K562 (cell line): ENCODE measurements around the gene NMT1. TPM values are rescaled to one million over a fixed set of nuclear protein-coding genes. Genes with fewer than 3 reads are reported as not detected.

Experiments
- BCLAF1 ChIP-seq, 2 experiments: fragments of 450-650 bp in 1 of 2; IDR thresholded peaks; 2 replicates each; pipeline ENCODE4 v1.6.1; 2011 to 2017; ENCODE audit warnings: low read depth in 2 of 2, antibody characterized with exemption in 1 of 2, borderline replicate concordance in 1 of 2, low read length in 1 of 2, mild to moderate bottlenecking in 1 of 2, mixed read lengths in 1 of 2; ENCODE audit not compliant: control insufficient read depth in 1 of 2
- CREB5 ChIP-seq: fragments of 250-450 bp; sonication (Bioruptor Pico); IDR thresholded peaks from 2 replicates; pipeline ENCODE4 v1.5.0; 2020; ENCODE audit warnings: mild to moderate bottlenecking
- ETV1 ChIP-seq: fragments of 450-650 bp; conservative IDR thresholded peaks from 2 replicates; pipeline ENCODE4 v1.6.1; 2016; ENCODE audit warnings: missing genetic modification characterization, control low read depth, low read depth, missing compliant biosample characterization
- HLTF ChIP-seq: fragments of 450-650 bp; IDR thresholded peaks from 2 replicates; pipeline ENCODE4 v1.6.1; 2016
- MYBL2 ChIP-seq, 2 experiments: fragments of 450-650 bp in 1 of 2; sonication (generic) in 1 of 2; formaldehyde crosslinking in 1 of 2; IDR thresholded peaks; 2 replicates each; pipeline versions ENCODE4 v1.6.1 to v1.8.1; 2017 to 2022; ENCODE audit warnings: borderline replicate concordance in 1 of 2, inconsistent platforms in 1 of 2, low read depth in 1 of 2, mild to moderate bottlenecking in 1 of 2, missing genetic modification reagents in 1 of 2, moderate library complexity in 1 of 2
- PRPF4 ChIP-seq: fragments of 200-400 bp; formaldehyde crosslinking; IDR thresholded peaks from one replicate; pipeline ENCODE4 v1.6.1; 2017; ENCODE audit warnings: low read length, low read depth, mild to moderate bottlenecking; ENCODE audit not compliant: insufficient read depth, poor library complexity, severe bottlenecking
- RFX5 ChIP-seq: IDR thresholded peaks from 2 replicates; pipeline ENCODE4 v1.6.1; 2011; ENCODE audit warnings: low read depth, mild to moderate bottlenecking, improper control_type of control experiment, low read length
- SMARCA4 ChIP-seq: fragments of 450-650 bp; IDR thresholded peaks from 2 replicates; pipeline ENCODE4 v1.6.1; 2016
- ZBTB40 ChIP-seq, 2 experiments: fragments of 450-650 bp in 1 of 2; sonication (generic) in 1 of 2; formaldehyde crosslinking in 1 of 2; IDR thresholded peaks; 2 replicates each; pipeline versions ENCODE4 v1.7.1 to v1.9.0; 2016 to 2022; ENCODE audit warnings: inconsistent platforms in 1 of 2, mild to moderate bottlenecking in 1 of 2, missing genetic modification reagents in 1 of 2
- ZNF212 ChIP-seq: fragments of 450-650 bp; formaldehyde crosslinking; IDR thresholded peaks from 2 replicates; pipeline ENCODE4 v1.4.0; 2020; ENCODE audit warnings: mild to moderate bottlenecking
- ZNF274 ChIP-seq: IDR thresholded peaks from 2 replicates; pipeline ENCODE4 v1.6.1; 2011; ENCODE audit warnings: low read depth, mild to moderate bottlenecking, low read length, moderate library complexity, borderline replicate concordance
- ZNF583 ChIP-seq: fragments of 250-450 bp; sonication (Bioruptor Pico); IDR thresholded peaks from 2 replicates; pipeline ENCODE4 v1.4.0; 2020
- ZSCAN32 ChIP-seq: fragments of 450-650 bp; formaldehyde crosslinking; IDR thresholded peaks from 2 replicates; pipeline ENCODE4 v1.4.0; 2020; ENCODE audit warnings: mild to moderate bottlenecking, moderate library complexity
- polyA plus RNA-seq, 8 experiments: library from polyadenylated mRNA; depleted of rRNA in 4 of 8; stranded (reverse) in 5 of 8; unstranded in 3 of 8; fragments of >200 nt; fragmentation: Nextera tagmentation in 2 of 8; fragmentation: Illumina TruSeq in 1 of 8; extraction: Ambion mirVana in 2 of 8; extraction: Trizol in 1 of 8; gene quantifications; 2 replicates each; pipeline versions ENCODE4 v1.2.1 to v1.2.3, GENCODE V29; 2011 to 2014; ENCODE audit warnings: inconsistent platforms in 1 of 8, missing spikeins in 1 of 8
- total RNA-seq, 7 experiments: library from RNA; depleted of rRNA in 6 of 7; stranded (reverse); fragments of >200 nt in 6 of 7; fragmentation: Illumina TruSeq in 2 of 7; extraction: Trizol in 2 of 7; gene quantifications; 2 replicates each; pipeline versions ENCODE4 v1.2.1 to v1.2.3, GENCODE V29; 2011 to 2021; ENCODE audit warnings: low replicate concordance in 1 of 7

Gene NMT1
- total and polyA plus RNA-seq, 9 of the 15 experiments (the other 6 are each of a cell fraction or from before 2014, with no cell fraction given) = 86.7 to 569 (median 213) TPM

GRCh38 chr17:45021607-45022287, 39.4 kb upstream of the NMT1 start (continued):
- TF ChIP-seq ZSCAN32 (CRISPR knock-in tag) = peak; percentile 61; the same call in 1 of the 2 replicates
- TF ChIP-seq ZNF274 = 0 out of 2 replicates have a peak, but pooled peaks have one; percentile 24
- no peak for TF ChIP-seq CREB5 (CRISPR knock-in tag)
- no peak for TF ChIP-seq ZBTB40 (IDR thresholded peaks at IDR 0.05)
- TF ChIP-seq ZBTB40 (CRISPR knock-in tag; IDR thresholded peaks at IDR 0.05) = no peak
- no peak for TF ChIP-seq RFX5
- no peak for TF ChIP-seq SMARCA4
- TF ChIP-seq HLTF = no peak
- no peak for TF ChIP-seq ZNF212 (CRISPR knock-in tag)
- TF ChIP-seq ETV1 (tag) = no peak
- TF ChIP-seq PRPF4 = no peak
- TF ChIP-seq MYBL2 (IDR thresholded peaks at IDR 0.05; ENCODE audit: low read depth) = no peak
- no peak for TF ChIP-seq MYBL2 (CRISPR knock-in tag; IDR thresholded peaks at IDR 0.05; ENCODE audit: borderline replicate concordance)
- TF ChIP-seq BCLAF1 (IDR thresholded peaks at IDR 0.05; ENCODE audit: borderline replicate concordance in 1 of 2, control insufficient read depth in 1 of 2, low read depth in 2 of 2, low read length in 1 of 2) = no peak
- no peak for TF ChIP-seq ZNF583 (CRISPR knock-in tag)
